Activated gamma-delta T cell treated with anti-CD3 and anti-CD28 coated beads, Interleukin-2, amount 50 U/mL, for 16 hours (primary cell): ENCODE measurements around the gene SERPINA4.

ENCODE experiments used
- DNase-seq: peaks from one replicate; pipeline ENCODE4 v3.0.0-alpha.2; 2020; ENCODE audit warnings: low read depth

The SERPINA4 gene

DNA sequence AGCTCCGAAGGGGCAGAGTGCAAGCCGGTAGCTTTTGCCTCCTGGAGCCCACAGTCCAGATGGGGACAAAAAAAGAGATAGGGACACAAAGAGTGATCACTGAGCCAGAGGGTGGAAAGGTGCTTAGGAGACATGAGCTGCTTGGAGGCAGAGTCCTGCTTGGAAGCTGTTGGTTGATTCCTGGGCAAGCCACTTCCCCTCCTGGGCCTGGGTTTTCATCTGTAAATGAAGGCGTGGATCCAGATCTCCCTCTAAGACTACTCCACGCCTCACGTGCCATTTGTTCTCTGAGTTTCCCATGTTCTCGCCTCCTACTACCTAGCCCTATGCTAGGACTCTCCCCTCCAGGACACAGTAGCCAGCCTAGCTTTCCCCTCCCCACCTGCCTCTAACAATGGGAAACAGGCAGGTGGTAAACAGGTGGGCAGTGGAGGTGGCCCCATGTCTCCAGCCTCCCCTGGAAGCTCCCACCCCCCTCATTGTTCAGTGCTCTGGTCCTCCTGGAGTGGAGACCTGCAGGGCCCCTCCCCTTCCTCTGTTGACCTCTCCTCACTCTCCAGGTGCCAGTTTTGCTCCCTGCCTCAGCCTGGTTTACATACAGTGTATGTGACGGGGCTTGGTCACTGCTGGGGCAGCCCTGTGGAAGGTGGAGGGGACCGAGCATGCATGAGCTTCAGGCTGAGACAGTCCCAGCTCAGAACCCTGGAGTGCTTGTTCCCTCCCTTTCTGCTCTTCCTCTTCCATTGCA, 54.8 kb downstream of the SERPINA4 start:
- DNase-seq: no peak

DNA sequence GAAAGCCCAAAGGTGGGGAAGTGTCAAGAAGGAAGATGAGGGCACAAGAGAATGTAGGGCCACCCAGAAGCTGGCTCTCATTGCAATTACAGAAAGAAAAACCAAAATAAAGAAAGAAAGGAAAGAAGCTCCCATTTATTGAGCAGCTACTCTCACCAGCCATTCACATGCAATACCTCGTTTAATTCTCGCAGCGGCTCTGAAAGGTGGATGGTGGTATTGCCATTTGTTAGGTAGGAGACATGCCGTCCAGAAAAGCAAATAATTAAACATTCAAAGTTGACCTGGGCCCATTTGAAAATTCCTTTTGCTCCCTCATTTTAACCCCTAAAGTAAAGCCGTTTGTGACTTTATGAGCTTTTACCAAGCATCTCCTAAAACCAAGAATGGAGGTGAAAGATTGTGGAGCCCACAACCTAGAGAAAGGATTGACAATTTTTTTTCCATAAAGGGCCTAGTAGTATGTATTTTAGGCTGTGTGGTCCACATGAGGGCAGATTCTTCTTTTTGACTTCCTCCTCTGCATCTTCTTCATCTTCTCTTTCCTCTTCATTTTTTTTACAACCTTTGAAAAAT, 56.2 kb downstream of the SERPINA4 start:
- no peak for DNase-seq

DNA sequence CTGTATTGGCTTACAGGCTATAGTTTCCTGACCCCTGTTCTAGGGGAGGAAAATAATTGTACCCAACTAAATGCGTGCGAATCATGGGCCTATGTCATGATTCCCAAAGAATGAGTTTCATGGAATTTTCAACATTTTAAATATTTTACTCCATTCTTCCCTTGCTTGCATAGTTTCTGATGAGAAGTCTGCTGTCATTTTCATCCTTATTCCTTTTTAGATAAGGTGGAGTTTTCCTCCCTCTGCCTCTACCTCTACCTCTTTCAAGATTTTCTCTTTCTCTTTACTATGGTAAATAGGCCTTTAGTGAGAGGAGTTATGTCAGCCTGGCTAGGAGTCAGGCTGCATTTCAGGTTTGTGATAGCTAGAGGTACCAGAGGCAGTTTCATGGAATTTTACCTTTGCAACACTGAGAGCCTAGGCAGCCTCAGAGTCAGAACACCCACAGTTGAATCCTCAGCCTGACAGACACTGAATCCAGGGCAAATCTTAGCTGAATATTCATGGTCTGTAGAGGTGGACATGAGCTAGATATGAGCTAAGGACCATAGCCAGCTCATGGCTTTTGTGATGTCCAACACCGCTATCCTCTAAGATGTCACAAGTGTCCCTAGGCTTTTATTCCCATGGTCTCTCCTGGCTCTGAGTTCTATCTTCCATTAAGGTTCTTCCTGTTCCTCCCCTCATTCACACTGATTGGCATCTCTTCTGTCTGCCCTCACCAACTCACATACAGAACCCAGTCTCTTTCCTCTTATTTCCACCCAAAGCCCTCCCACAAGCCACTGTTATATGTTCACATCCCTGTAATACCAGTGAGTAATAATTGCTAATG, 57.0 kb downstream of the SERPINA4 start:
- no peak for DNase-seq

DNA sequence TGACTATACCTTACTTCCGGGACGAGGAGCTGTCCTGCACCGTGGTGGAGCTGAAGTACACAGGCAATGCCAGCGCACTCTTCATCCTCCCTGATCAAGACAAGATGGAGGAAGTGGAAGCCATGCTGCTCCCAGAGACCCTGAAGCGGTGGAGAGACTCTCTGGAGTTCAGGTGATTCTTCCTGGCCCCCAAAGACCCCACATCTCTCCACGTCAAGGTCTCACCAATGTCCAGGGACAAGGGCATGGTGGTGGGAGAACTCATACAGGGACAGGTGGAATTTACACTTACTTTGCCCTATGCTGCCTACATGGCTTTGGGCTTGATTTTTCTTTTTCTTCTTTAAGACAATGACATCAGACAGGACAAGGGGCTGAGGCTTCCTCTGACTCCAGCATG, 58.1 kb downstream of the SERPINA4 start:
- DNase-seq: no peak
